Fibroblast of mammary gland (primary cell): ENCODE data around the gene GPR150.

Source experiments
- DNase-seq: peaks from one replicate; pipeline ENCODE4 v3.0.0-alpha.2; 2010; ENCODE audit warnings: low read depth
- H3K4me3 ChIP-seq: 2 replicates; pipeline ENCODE4 v1.5.1; 2011; ENCODE audit warnings: low read depth, mild to moderate bottlenecking, low read length, moderate library complexity; ENCODE audit not compliant: control insufficient read depth
- TF ChIP-seq, protein P1 (sequence below): conservative IDR thresholded peaks from 2 replicates; pipeline ENCODE4 v1.5.1; 2011; ENCODE audit warnings: low read depth, low read length, inconsistent platforms; ENCODE audit not compliant: control insufficient read depth, insufficient read depth

GPR150 gene

GRCh38 chr5:95620030-95620869 lies at the start of gene GPR150:
TSS of gene GPR150 (plus strand) at chr5:95620087. CDS start at chr5:95620276, 189 bp downstream.
- DNase-seq, result peak; percentile 38
- H3K4me3 ChIP-seq, result peak within 1 kb of the TSS; percentile 52
- TF ChIP-seq, protein P1, sequence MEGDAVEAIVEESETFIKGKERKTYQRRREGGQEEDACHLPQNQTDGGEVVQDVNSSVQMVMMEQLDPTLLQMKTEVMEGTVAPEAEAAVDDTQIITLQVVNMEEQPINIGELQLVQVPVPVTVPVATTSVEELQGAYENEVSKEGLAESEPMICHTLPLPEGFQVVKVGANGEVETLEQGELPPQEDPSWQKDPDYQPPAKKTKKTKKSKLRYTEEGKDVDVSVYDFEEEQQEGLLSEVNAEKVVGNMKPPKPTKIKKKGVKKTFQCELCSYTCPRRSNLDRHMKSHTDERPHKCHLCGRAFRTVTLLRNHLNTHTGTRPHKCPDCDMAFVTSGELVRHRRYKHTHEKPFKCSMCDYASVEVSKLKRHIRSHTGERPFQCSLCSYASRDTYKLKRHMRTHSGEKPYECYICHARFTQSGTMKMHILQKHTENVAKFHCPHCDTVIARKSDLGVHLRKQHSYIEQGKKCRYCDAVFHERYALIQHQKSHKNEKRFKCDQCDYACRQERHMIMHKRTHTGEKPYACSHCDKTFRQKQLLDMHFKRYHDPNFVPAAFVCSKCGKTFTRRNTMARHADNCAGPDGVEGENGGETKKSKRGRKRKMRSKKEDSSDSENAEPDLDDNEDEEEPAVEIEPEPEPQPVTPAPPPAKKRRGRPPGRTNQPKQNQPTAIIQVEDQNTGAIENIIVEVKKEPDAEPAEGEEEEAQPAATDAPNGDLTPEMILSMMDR, result no peak

DNA sequence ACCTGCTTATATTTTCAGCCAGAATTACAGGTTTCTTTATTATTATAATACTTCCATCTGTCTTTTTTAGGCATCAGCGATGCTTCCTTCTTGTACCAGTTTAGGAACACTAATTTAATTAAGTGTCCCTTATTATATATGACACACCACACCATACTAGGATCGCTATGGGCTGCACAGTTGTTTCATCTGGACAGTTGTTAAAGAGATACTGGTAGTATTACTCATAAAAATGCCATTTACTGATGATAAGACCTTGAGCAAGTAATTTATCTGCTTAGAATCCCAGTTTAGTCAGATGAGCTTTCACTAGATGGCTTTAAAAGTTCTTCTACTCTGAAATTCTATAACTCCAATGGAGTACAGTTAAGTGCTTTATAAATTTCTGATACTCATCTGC lies 47.9 kb upstream of the GPR150 start:
- no peak for DNase-seq
- H3K4me3 ChIP-seq, result no peak overlapping the region
- TF ChIP-seq, protein P1, result no peak

DNA sequence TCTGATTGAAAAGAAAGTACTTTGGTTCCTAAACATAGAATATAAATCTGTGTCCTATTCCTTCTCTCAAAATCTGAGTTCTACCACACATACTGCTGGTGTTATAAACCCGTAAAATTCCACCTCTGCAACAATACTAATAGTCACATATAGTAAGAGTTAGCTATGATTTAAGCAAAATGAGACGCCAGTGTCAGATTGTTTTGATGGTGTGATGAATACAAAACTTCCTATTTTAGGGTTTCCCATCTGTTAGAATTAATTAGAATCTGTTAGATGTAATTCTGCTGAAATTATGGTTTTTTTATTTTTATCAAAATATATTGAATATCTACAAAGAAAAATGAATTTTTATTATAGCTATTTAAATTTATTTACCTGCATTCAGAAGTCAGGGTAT lies 38.3 kb upstream of the GPR150 start:
- TF ChIP-seq, protein P1, result no peak
- no peak for DNase-seq
- H3K4me3 ChIP-seq, result no peak overlapping the region

- TF ChIP-seq, protein P1, result no peak
Observed at GRCh38 chr5:95583992-95584391, 35.9 kb upstream of the GPR150 start.

DNA sequence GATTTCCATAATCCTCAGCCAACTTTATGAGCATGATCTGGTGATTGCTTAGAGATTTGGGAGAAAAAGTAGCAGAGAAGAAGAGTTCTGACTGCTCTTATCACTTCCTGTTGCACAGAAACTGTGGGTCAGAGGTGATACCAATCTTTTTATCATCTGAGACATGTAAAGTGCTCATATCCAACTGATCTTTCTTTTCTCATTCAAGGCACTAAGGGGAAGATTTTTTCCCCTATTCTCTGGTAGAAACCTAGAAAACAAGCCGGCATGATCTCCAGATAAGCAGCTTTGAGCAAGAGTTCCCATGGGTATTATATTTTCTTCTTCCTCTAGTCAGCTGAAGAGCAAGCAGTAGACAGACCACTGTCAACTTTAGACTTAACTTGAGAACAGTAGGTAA lies 29.0 kb upstream of the GPR150 start:
- H3K4me3 ChIP-seq, result no peak overlapping the region
- TF ChIP-seq, protein P1, result no peak
- DNase-seq, result no peak

More at GRCh38 chr5:95583992-95584391, 35.9 kb upstream of the GPR150 start:
- H3K4me3 ChIP-seq, result no peak overlapping the region
- no peak for DNase-seq

GRCh38 chr5:95591490-95591901 lies 28.4 kb upstream of the GPR150 start:
- TF ChIP-seq, protein P1, result no peak
- DNase-seq, result peak; percentile 89
- no peak overlapping the region for H3K4me3 ChIP-seq
